ENCODE results near the gene ANGEL1. TPM values are rescaled to one million over a fixed set of nuclear protein-coding genes. Genes with fewer than 3 reads are reported as not detected.
A peak's percentile ranks its signal among the peaks of the same experiment; 100 is the strongest.

The ANGEL1 gene
- polyA plus RNA-seq, 1 of the 3 experiments (the other 2 are of a cell fraction), result 14.1 TPM

DNA sequence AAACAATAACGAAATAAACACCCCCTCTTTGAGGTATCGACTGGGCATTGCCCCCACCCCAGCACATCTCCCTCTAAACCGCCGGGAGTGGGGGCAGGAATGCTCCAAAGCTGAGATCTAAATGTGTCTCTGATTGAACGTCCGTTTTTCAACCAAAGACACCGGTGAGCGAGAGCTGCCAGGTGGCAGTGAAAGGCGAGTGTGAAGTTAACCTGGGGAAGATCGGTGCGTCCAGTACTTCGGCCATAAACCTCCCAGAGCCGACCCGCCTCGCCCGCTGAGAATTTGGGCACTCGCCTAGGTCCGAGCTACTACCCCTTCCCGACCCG lies 625 bp downstream of the ANGEL1 start (continued):
- no peak for TF ChIP-seq EZH2phosphoT487 (IDR thresholded peaks at IDR 0.05; ENCODE audit: borderline replicate concordance, low read depth)

DNA sequence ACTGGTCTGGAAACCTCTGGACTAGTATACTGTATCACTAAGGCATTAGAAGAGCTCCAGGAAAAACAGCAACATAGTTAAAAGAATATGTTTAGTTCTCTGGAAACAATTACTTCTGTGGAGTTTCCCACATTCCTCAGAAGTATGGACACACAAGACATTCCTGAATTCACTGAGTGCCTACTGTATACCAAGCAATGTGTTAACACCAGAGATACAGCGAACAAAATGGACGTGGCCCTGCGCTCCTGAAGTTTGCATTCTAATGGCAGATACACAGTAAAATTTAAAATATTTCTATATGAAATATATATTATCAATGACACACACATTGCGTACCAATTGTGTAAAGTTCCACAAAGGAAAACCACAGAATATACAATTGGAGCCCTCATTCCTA lies 1.1 kb downstream of the ANGEL1 start:
- CTCF ChIA-PET, result interaction anchor here (0.6 to 9.9 kb wide), 14 partner anchors 10 to 805 kb away, joined by 3 to 112 read pairs (median 3); no protein-coding TSS in a partner anchor
- Histone ChIP-seq H3K27ac (ENCODE audit: low read depth in 2 of 2, low read length in 1 of 2) (0 out of 4 replicates have a peak overlapping the region, but pooled peaks of 1 of the 2 experiments have one; percentile 7), H3K4me3 (ENCODE audit: low read depth in 2 of 2, low read length in 1 of 2) (peak overlapping the region; percentile 88 to 89), H3K4me2 (peak overlapping the region; percentile 95), H3K9ac (peak overlapping the region; percentile 71; the same call in 1 of the 2 replicates), H3K9me3 (no peaks in the 10 kb centered on the region), H3K27me3 (ENCODE audit: insufficient read depth) (no peaks in the 10 kb centered on the region; the same call in 1 of the 2 replicates), H2AFZ (ENCODE audit: low read depth) (peak overlapping the region; percentile 92; the same call in 1 of the 2 replicates), H3K79me2 (ENCODE audit: insufficient read depth) (peaks cover 5% of the 10 kb centered on the region; the same call in 1 of the 2 replicates), H3K36me3 (replicated peaks in 1 of 2; ENCODE audit: control insufficient read depth in 1 of 2, insufficient read depth in 2 of 2, low read length in 1 of 2) (peaks cover 0 to 28% of the 10 kb centered on the region in 2 experiments), H3F3A (replicated peaks; ENCODE audit: insufficient read depth) (peaks cover 5% of the 10 kb centered on the region), H3K9me2 (no peaks in the 10 kb centered on the region), H4K20me1 (ENCODE audit: insufficient read depth) (no peaks in the 10 kb centered on the region), H3K4me1 (ENCODE audit: control insufficient read depth in 1 of 2, insufficient read depth in 2 of 2, low read depth in 1 of 2, low read length in 1 of 2) (peaks cover 6 to 16% of the 10 kb centered on the region in 2 experiments; a peak in 3 of 4 replicates)
- TF ChIP-seq, protein P1, sequence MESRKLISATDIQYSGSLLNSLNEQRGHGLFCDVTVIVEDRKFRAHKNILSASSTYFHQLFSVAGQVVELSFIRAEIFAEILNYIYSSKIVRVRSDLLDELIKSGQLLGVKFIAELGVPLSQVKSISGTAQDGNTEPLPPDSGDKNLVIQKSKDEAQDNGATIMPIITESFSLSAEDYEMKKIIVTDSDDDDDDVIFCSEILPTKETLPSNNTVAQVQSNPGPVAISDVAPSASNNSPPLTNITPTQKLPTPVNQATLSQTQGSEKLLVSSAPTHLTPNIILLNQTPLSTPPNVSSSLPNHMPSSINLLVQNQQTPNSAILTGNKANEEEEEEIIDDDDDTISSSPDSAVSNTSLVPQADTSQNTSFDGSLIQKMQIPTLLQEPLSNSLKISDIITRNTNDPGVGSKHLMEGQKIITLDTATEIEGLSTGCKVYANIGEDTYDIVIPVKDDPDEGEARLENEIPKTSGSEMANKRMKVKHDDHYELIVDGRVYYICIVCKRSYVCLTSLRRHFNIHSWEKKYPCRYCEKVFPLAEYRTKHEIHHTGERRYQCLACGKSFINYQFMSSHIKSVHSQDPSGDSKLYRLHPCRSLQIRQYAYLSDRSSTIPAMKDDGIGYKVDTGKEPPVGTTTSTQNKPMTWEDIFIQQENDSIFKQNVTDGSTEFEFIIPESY (IDR thresholded peaks at IDR 0.05; ENCODE audit: borderline replicate concordance, low read depth), result no peak
- TF ChIP-seq, protein P2, sequence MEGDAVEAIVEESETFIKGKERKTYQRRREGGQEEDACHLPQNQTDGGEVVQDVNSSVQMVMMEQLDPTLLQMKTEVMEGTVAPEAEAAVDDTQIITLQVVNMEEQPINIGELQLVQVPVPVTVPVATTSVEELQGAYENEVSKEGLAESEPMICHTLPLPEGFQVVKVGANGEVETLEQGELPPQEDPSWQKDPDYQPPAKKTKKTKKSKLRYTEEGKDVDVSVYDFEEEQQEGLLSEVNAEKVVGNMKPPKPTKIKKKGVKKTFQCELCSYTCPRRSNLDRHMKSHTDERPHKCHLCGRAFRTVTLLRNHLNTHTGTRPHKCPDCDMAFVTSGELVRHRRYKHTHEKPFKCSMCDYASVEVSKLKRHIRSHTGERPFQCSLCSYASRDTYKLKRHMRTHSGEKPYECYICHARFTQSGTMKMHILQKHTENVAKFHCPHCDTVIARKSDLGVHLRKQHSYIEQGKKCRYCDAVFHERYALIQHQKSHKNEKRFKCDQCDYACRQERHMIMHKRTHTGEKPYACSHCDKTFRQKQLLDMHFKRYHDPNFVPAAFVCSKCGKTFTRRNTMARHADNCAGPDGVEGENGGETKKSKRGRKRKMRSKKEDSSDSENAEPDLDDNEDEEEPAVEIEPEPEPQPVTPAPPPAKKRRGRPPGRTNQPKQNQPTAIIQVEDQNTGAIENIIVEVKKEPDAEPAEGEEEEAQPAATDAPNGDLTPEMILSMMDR (IDR thresholded peaks at IDR 0.05), result no peak
- 89% methylated on average over 4 of the region's 4 CpGs for WGBS (ENCODE audit: low lambda C conversion rate)
- POLR2A ChIA-PET, result interaction anchor here (1.5 to 1.6 kb wide), 2 partner anchors 30 to 101 kb away, joined by 5 to 6 read pairs; no protein-coding TSS in a partner anchor
- no peak for DNase-seq

DNA sequence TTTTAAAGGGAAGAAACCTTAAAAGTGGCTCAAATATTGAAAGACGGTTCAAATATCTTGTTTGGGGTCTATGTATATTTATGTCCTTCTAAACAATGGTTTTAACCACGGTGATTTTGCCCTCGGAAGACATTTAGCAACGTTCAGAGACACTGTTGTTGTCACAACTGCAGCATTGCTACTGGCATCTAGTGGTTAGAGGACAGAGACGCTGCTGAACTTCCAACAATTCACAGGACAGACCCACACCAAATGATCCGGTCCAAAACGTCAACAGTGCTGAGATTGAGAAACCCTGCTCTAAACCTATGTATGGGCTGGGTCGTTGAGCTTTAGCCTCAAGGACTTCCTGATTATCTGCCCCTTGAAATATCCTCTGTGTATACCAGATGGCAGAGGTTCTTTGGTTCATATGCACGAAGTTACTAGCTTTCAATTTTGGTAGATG lies 1.7 kb downstream of the ANGEL1 start:
- Histone ChIP-seq H3K79me2 (ENCODE audit: insufficient read depth) (peaks cover 5% of the 10 kb centered on the region; the same call in 1 of the 2 replicates), H3K9ac (peak overlapping the region; percentile 27; the same call in 1 of the 2 replicates), H3K4me3 (ENCODE audit: low read depth in 2 of 2, low read length in 1 of 2) (peak overlapping the region; percentile 35 to 59), H3F3A (replicated peaks; ENCODE audit: insufficient read depth) (peaks cover 5% of the 10 kb centered on the region), H3K27ac (ENCODE audit: low read depth in 2 of 2, low read length in 1 of 2) (peak overlapping the region in 1 of 2 experiments; percentile 30; a peak in 1 of 4 replicates), H3K4me2 (peak overlapping the region; percentile 95), H4K20me1 (ENCODE audit: insufficient read depth) (no peaks in the 10 kb centered on the region), H3K4me1 (ENCODE audit: control insufficient read depth in 1 of 2, insufficient read depth in 2 of 2, low read depth in 1 of 2, low read length in 1 of 2) (peaks cover 6 to 16% of the 10 kb centered on the region in 2 experiments; a peak in 3 of 4 replicates), H2AFZ (ENCODE audit: low read depth) (peak overlapping the region; percentile 56), H3K9me2 (no peaks in the 10 kb centered on the region), H3K36me3 (replicated peaks in 1 of 2; ENCODE audit: control insufficient read depth in 1 of 2, insufficient read depth in 2 of 2, low read length in 1 of 2) (peaks cover 0 to 33% of the 10 kb centered on the region in 2 experiments), H3K27me3 (ENCODE audit: insufficient read depth) (no peaks in the 10 kb centered on the region; the same call in 1 of the 2 replicates), H3K9me3 (no peaks in the 10 kb centered on the region)
- TF ChIP-seq, protein P2 (IDR thresholded peaks at IDR 0.05), result peak; percentile 57
- peak; percentile 60 for TF ChIP-seq RAD21 (IDR thresholded peaks at IDR 0.05; ENCODE audit: low read length)
- no peak for TF ChIP-seq RCOR1 (IDR thresholded peaks at IDR 0.05; ENCODE audit: low read length)
- TF ChIP-seq SMC3 (IDR thresholded peaks at IDR 0.05; ENCODE audit: low read depth, low read length), result peak; percentile 56
- 22% methylated on average over 9 of the region's 9 CpGs for WGBS (ENCODE audit: low lambda C conversion rate)
- DNase-seq, result peak; percentile 36
- CTCF ChIA-PET, result interaction anchor here (0.6 to 9.9 kb wide), 13 partner anchors 9 to 804 kb away, joined by 3 to 112 read pairs (median 3); no protein-coding TSS in a partner anchor
- POLR2A ChIA-PET, result interaction anchor here (1.5 kb wide), 1 partner anchor 101 kb away, joined by 5 read pairs; no protein-coding TSS in a partner anchor

Data from SK-N-SH (cell line).